ENCODE results near the gene ONECUT3. TPM values are rescaled to one million over a fixed set of nuclear protein-coding genes. Genes with fewer than 3 reads are reported as not detected.

Gene ONECUT3
- total RNA-seq, 4 donors from 2014 or later = 0.04 TPM; not detected in 3

- TF ChIP-seq EP300 (IDR thresholded peaks at IDR 0.05) = no peak
- Histone ChIP-seq H3K4me1 (peaks cover 0 to 26% (median 16%) of the 10 kb centered on the region in 3 donors), H3K27me3 (no peaks in the 10 kb centered on the region), H3K36me3 (peaks cover 0 to 50% of the 10 kb centered on the region in 2 donors), H3K4me3 (no peak overlapping the region), H3K9me3 (no peaks in the 10 kb centered on the region), H3K27ac (no peak overlapping the region)
- ATAC-seq = no peak
- 55 to 64% methylated on average over 4 of the region's 10 CpGs for WGBS, 2 donors (ENCODE audit: low coverage in 1 of 2)
These were observed 61.1 kb downstream of the ONECUT3 start for GRCh38 chr19:1814391-1814790.

- Histone ChIP-seq H3K27ac (no peak overlapping the region), H3K9me3 (no peaks in the 10 kb centered on the region), H3K27me3 (no peaks in the 10 kb centered on the region), H3K36me3 (peaks cover 0 to 57% of the 10 kb centered on the region in 2 donors), H3K4me3 (no peak overlapping the region), H3K4me1 (peaks cover 0 to 26% (median 16%) of the 10 kb centered on the region in 3 donors)
- TF ChIP-seq CTCF (IDR thresholded peaks at IDR 0.05) = no peak
- TF ChIP-seq POLR2A (IDR thresholded peaks at IDR 0.05) = no peak
- no peak for TF ChIP-seq POLR2AphosphoS5 (IDR thresholded peaks at IDR 0.05)
- TF ChIP-seq EP300 (IDR thresholded peaks at IDR 0.05) = no peak
- ATAC-seq = no peak
- 85% methylated on average over 10 of the region's 26 CpGs; no CpG with 5 or more reads in 1 of the 2 donors for WGBS, 2 donors (ENCODE audit: low coverage in 1 of 2)
These were observed 61.7 kb downstream of the ONECUT3 start for GRCh38 chr19:1814833-1815604.

- no peaks in the 10 kb centered on the region for H3K27me3 ChIP-seq
- H3K27ac ChIP-seq = no peak overlapping the region
- TF ChIP-seq POLR2AphosphoS5 (IDR thresholded peaks at IDR 0.05) = no peak
- no peak for TF ChIP-seq EP300 (IDR thresholded peaks at IDR 0.05)
- TF ChIP-seq POLR2A (IDR thresholded peaks at IDR 0.05) = no peak
- no peak for TF ChIP-seq CTCF (IDR thresholded peaks at IDR 0.05)
- 88% methylated on average over 4 of the region's 61 CpGs; no CpG with 5 or more reads in 1 of the 2 donors for WGBS, 2 donors (ENCODE audit: low coverage in 1 of 2)
- no peak overlapping the region for H3K4me3 ChIP-seq
- H3K9me3 ChIP-seq = no peaks in the 10 kb centered on the region
- H3K36me3 ChIP-seq = peaks cover 0 to 65% of the 10 kb centered on the region in 2 donors
- H3K4me1 ChIP-seq = peaks cover 0 to 26% (median 16%) of the 10 kb centered on the region in 3 donors
- ATAC-seq = no peak
These were observed 62.6 kb downstream of the ONECUT3 start for GRCh38 chr19:1815605-1816529.

GRCh38 chr19:1816530-1817298 lies 63.4 kb downstream of the ONECUT3 start:
- no peak for ATAC-seq
- H3K9me3 ChIP-seq = no peaks in the 10 kb centered on the region
- H3K27me3 ChIP-seq = no peaks in the 10 kb centered on the region
- H3K4me3 ChIP-seq = no peak overlapping the region
- H3K4me1 ChIP-seq = peaks cover 0 to 22% (median 12%) of the 10 kb centered on the region in 3 donors
- TF ChIP-seq POLR2A (IDR thresholded peaks at IDR 0.05) (no peak), EP300 (IDR thresholded peaks at IDR 0.05) (no peak), POLR2AphosphoS5 (IDR thresholded peaks at IDR 0.05) (no peak), CTCF (IDR thresholded peaks at IDR 0.05) (no peak)
- no CpG with 5 or more reads among the region's 36 CpGs for WGBS, 2 donors (ENCODE audit: low coverage in 1 of 2)
- no peak overlapping the region for H3K27ac ChIP-seq
- peaks cover 0 to 74% of the 10 kb centered on the region in 2 donors for H3K36me3 ChIP-seq
